ENCODE results near the gene PACRG. TPM values are rescaled to one million over a fixed set of nuclear protein-coding genes. Genes with fewer than 3 reads are reported as not detected.

The PACRG gene
- total RNA-seq, 2 experiments from 2014 or later, result not detected

- intact Hi-C loops (cut with micrococcal nuclease; ENCODE audit: unreplicated experiment), result no loop called here
- CTCF ChIA-PET (ENCODE audit: unreplicated experiment), result no interaction called here
- H3K4me2 ChIP-seq (ENCODE audit: low read length), result no peak overlapping the region
- H3K36me3 ChIP-seq (ENCODE audit: insufficient read depth, low read length), result no peaks in the 10 kb centered on the region
- no peak overlapping the region for H2AFZ ChIP-seq (ENCODE audit: low read length)
- H3K4me3 ChIP-seq (ENCODE audit: low read depth, low read length, poor library complexity, severe bottlenecking), result no peak overlapping the region
- H4K20me1 ChIP-seq (ENCODE audit: insufficient read depth, low read length), result no peaks in the 10 kb centered on the region
- no peaks in the 10 kb centered on the region for H3K79me2 ChIP-seq (ENCODE audit: insufficient read depth, low read depth, low read length)
- TF ChIP-seq EZH2phosphoT487 (IDR thresholded peaks at IDR 0.05; ENCODE audit: borderline replicate concordance, low read depth, low read length) (no peak), CTCF (conservative IDR thresholded peaks at IDR 0.05; ENCODE audit: low read length) (no peak)
- no peaks in the 10 kb centered on the region for H3K4me1 ChIP-seq (ENCODE audit: insufficient read depth, low read length, poor library complexity, severe bottlenecking)
- DNase-seq (ENCODE audit: low spot score), result no peak
- no peaks in the 10 kb centered on the region for H3K9me3 ChIP-seq (ENCODE audit: low read length)
- BruUV-seq (replicated peaks), result no TSS peak
- no peak overlapping the region for H3K27ac ChIP-seq (ENCODE audit: low read depth, low read length, poor library complexity, severe bottlenecking)
- no peaks in the 10 kb centered on the region for H3K9me2 ChIP-seq (ENCODE audit: insufficient read depth, low read length)
- POLR2A ChIA-PET, result interaction anchor here (0.6 to 0.7 kb wide), 2 partner anchors 101 to 714 kb away, joined by 3 to 4 read pairs; no protein-coding TSS in a partner anchor
These were observed 512.0 kb downstream of the PACRG start for GRCh38 chr6:163239572-163240340.

- Histone ChIP-seq H3K4me1 (ENCODE audit: insufficient read depth, low read length, poor library complexity, severe bottlenecking) (no peaks in the 10 kb centered on the region), H2AFZ (ENCODE audit: low read length) (no peak overlapping the region), H3K27ac (ENCODE audit: low read depth, low read length, poor library complexity, severe bottlenecking) (no peak overlapping the region), H3K9me3 (ENCODE audit: low read length) (no peaks in the 10 kb centered on the region), H4K20me1 (ENCODE audit: insufficient read depth, low read length) (no peaks in the 10 kb centered on the region), H3K4me2 (ENCODE audit: low read length) (no peak overlapping the region), H3K36me3 (ENCODE audit: insufficient read depth, low read length) (no peaks in the 10 kb centered on the region), H3K4me3 (ENCODE audit: low read depth, low read length, poor library complexity, severe bottlenecking) (no peak overlapping the region), H3K9me2 (ENCODE audit: insufficient read depth, low read length) (no peaks in the 10 kb centered on the region), H3K79me2 (ENCODE audit: insufficient read depth, low read depth, low read length) (no peaks in the 10 kb centered on the region)
- intact Hi-C loops (cut with micrococcal nuclease; ENCODE audit: unreplicated experiment), result no loop called here
- TF ChIP-seq EZH2phosphoT487 (IDR thresholded peaks at IDR 0.05; ENCODE audit: borderline replicate concordance, low read depth, low read length), result no peak
- no peak for TF ChIP-seq CTCF (conservative IDR thresholded peaks at IDR 0.05; ENCODE audit: low read length)
- no TSS peak for BruUV-seq (replicated peaks)
- ChIA-PET CTCF (ENCODE audit: unreplicated experiment) (no interaction called here), POLR2A (interaction anchor here (0.7 kb wide), 1 partner anchor 101 kb away, joined by 4 read pairs; no protein-coding TSS in a partner anchor)
- no peak for DNase-seq (ENCODE audit: low spot score)
These were observed 512.8 kb downstream of the PACRG start for GRCh38 chr6:163240556-163240955.

GRCh38 chr6:163241683-163242082 is 513.9 kb downstream of the PACRG start:
- Histone ChIP-seq H3K9me3 (ENCODE audit: low read length) (no peaks in the 10 kb centered on the region), H3K4me2 (ENCODE audit: low read length) (no peak overlapping the region), H3K79me2 (ENCODE audit: insufficient read depth, low read depth, low read length) (no peaks in the 10 kb centered on the region), H2AFZ (ENCODE audit: low read length) (no peak overlapping the region), H4K20me1 (ENCODE audit: insufficient read depth, low read length) (no peaks in the 10 kb centered on the region), H3K36me3 (ENCODE audit: insufficient read depth, low read length) (no peaks in the 10 kb centered on the region), H3K4me1 (ENCODE audit: insufficient read depth, low read length, poor library complexity, severe bottlenecking) (no peaks in the 10 kb centered on the region), H3K27ac (ENCODE audit: low read depth, low read length, poor library complexity, severe bottlenecking) (no peak overlapping the region), H3K4me3 (ENCODE audit: low read depth, low read length, poor library complexity, severe bottlenecking) (no peak overlapping the region), H3K9me2 (ENCODE audit: insufficient read depth, low read length) (no peaks in the 10 kb centered on the region)
- no peak for DNase-seq (ENCODE audit: low spot score)
- no TSS peak for BruUV-seq (replicated peaks)
- ChIA-PET CTCF (ENCODE audit: unreplicated experiment) (no interaction called here), POLR2A (no interaction called here)
- TF ChIP-seq EZH2phosphoT487 (IDR thresholded peaks at IDR 0.05; ENCODE audit: borderline replicate concordance, low read depth, low read length) (no peak), CTCF (conservative IDR thresholded peaks at IDR 0.05; ENCODE audit: low read length) (no peak)
- intact Hi-C loops (cut with micrococcal nuclease; ENCODE audit: unreplicated experiment), result no loop called here

Measured in OCI-LY7 (cell line).